GM23248 (cell line): ENCODE measurements around the gene KRTAP10-10.

ENCODE experiments used
- EZH2 ChIP-seq: fragments of 200-600 bp; sonication (generic); IDR thresholded peaks from 2 replicates; pipeline ENCODE4 v1.6.1; 2018; ENCODE audit warnings: antibody characterized with exemption, mild to moderate bottlenecking; ENCODE audit not compliant: insufficient read depth, poor library complexity, severe bottlenecking
- EZH2phosphoT487 ChIP-seq: fragments of 200-600 bp; sonication (generic); IDR thresholded peaks from 2 replicates; pipeline ENCODE4 v1.6.1; 2018; ENCODE audit warnings: antibody characterized with exemption, moderate library complexity, mild to moderate bottlenecking, low read depth; ENCODE audit not compliant: insufficient read depth

- no peak for TF ChIP-seq EZH2
- no peak for TF ChIP-seq EZH2phosphoT487
These were observed 22.2 kb upstream of the KRTAP10-10 start for GRCh38 chr21:44614961-44615391.
